Loucy (cell line): ENCODE results near the gene ZBTB16.

Experiments
- H2AFZ ChIP-seq: fragments of 200-600 bp; sonication (generic); 2 replicates; pipeline ENCODE4 v1.6.0; 2016; ENCODE audit warnings: antibody characterized with exemption, mild to moderate bottlenecking, low read length, moderate library complexity
- H3F3A ChIP-seq: fragments of 200-600 bp; 2 replicates; pipeline ENCODE4 v1.6.0; 2016; ENCODE audit warnings: antibody characterized with exemption, low read depth, mild to moderate bottlenecking
- H3K27me3 ChIP-seq: fragments of 200-600 bp; sonication (generic); 2 replicates; pipeline ENCODE4 v1.6.1; 2014; ENCODE audit warnings: low read length, mild to moderate bottlenecking; ENCODE audit not compliant: insufficient read depth, poor library complexity, severe bottlenecking
- H3K36me3 ChIP-seq: fragments of 200-600 bp; sonication (generic); 2 replicates; pipeline ENCODE4 v1.6.1; 2016; ENCODE audit warnings: low read length; ENCODE audit not compliant: insufficient read depth
- H3K4me1 ChIP-seq: fragments of 200-600 bp; sonication (generic); 2 replicates; pipeline ENCODE4 v1.5.1; 2014; ENCODE audit warnings: low read length, mild to moderate bottlenecking; ENCODE audit not compliant: insufficient read depth, poor library complexity, severe bottlenecking
- H3K4me2 ChIP-seq: fragments of 200-600 bp; sonication (generic); 2 replicates; pipeline ENCODE4 v1.6.0; 2014; ENCODE audit warnings: antibody characterized with exemption, low read length, low read depth, mild to moderate bottlenecking; ENCODE audit not compliant: poor library complexity, severe bottlenecking
- H3K4me3 ChIP-seq: fragments of 200-600 bp; sonication (generic); 2 replicates; pipeline ENCODE4 v1.5.1; 2014; ENCODE audit warnings: low read length, mild to moderate bottlenecking, mixed read lengths; ENCODE audit not compliant: poor library complexity, severe bottlenecking
- H3K79me2 ChIP-seq: fragments of 200-600 bp; sonication (generic); 2 replicates; pipeline ENCODE4 v1.6.1; 2014; ENCODE audit warnings: low read length; ENCODE audit not compliant: insufficient read depth
- H3K9ac ChIP-seq: fragments of 200-600 bp; sonication (generic); 2 replicates; pipeline ENCODE4 v1.6.0; 2014; ENCODE audit warnings: mild to moderate bottlenecking, low read depth, low read length, moderate library complexity; ENCODE audit not compliant: poor library complexity, severe bottlenecking
- H3K9me2 ChIP-seq: fragments of 200-600 bp; sonication (generic); replicated peaks from 2 replicates; pipeline ENCODE4 v1.6.1; 2016; ENCODE audit warnings: low read depth, low read length, mixed read lengths
- H3K9me3 ChIP-seq: fragments of 200-600 bp; sonication (generic); 2 replicates; pipeline ENCODE4 v1.6.1; 2014; ENCODE audit warnings: mild to moderate bottlenecking, antibody characterized with exemption, low read length, low read depth; ENCODE audit not compliant: insufficient read depth
- H4K20me1 ChIP-seq: fragments of 200-600 bp; sonication (generic); 2 replicates; pipeline ENCODE4 v1.6.0; 2014; ENCODE audit warnings: antibody characterized with exemption, low read length, mild to moderate bottlenecking; ENCODE audit not compliant: insufficient read depth, poor library complexity, severe bottlenecking
- EZH2phosphoT487 ChIP-seq: fragments of 200-600 bp; IDR thresholded peaks from 2 replicates; pipeline ENCODE4 v1.6.1; 2018; ENCODE audit warnings: antibody characterized with exemption, mild to moderate bottlenecking, moderate library complexity, borderline replicate concordance
- TF ChIP-seq, protein P1 (sequence below): fragments of 200-600 bp; sonication (generic); conservative IDR thresholded peaks from 2 replicates; pipeline ENCODE4 v1.5.1; 2014; ENCODE audit warnings: mild to moderate bottlenecking, antibody characterized with exemption, low read length

ZBTB16 gene

DNA sequence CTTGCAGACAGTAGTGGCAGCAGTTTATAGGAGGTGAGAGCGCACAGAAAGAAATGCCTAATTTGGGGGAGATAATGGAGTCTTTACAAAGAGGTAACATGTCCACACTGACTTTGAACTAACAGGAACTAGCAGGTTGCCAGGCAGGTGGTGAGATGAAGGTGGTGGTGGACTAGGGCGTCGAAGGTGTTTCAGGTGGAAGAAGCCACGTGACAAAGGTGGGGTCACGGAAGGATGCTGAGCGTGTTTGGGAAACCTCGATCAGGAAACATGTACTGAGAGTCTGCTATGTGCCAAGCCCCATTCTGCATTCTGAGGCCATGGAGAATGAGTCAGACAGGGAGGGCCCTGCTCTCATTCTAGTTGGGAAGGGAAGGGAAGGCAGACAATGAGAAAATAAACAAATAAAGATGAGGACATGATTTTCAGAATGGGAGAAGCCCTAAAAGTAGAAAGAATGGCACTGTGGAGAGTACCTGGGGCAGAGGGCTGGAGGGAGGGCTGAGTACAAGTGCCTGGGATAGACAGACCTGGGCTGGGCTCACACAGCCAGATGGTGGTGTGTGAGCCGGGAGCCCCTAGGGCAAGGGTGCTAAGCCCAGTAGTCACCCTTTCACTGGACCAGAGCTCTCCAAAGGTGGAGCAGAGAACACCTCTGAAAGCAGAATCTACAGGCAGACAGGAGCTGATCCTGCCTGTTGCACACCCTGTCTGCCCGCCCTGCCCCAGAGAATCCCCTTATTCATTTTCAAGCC is 220.5 kb downstream of the ZBTB16 start:
- no peaks in the 10 kb centered on the region for H3K36me3 ChIP-seq
- no peaks in the 10 kb centered on the region for H3F3A ChIP-seq
- H3K4me1 ChIP-seq = no peaks in the 10 kb centered on the region
- H4K20me1 ChIP-seq = no peaks in the 10 kb centered on the region
- no peaks in the 10 kb centered on the region for H3K9me2 ChIP-seq
- no peaks in the 10 kb centered on the region for H3K9me3 ChIP-seq
- TF ChIP-seq EZH2phosphoT487 = no peak
- TF ChIP-seq, protein P1, sequence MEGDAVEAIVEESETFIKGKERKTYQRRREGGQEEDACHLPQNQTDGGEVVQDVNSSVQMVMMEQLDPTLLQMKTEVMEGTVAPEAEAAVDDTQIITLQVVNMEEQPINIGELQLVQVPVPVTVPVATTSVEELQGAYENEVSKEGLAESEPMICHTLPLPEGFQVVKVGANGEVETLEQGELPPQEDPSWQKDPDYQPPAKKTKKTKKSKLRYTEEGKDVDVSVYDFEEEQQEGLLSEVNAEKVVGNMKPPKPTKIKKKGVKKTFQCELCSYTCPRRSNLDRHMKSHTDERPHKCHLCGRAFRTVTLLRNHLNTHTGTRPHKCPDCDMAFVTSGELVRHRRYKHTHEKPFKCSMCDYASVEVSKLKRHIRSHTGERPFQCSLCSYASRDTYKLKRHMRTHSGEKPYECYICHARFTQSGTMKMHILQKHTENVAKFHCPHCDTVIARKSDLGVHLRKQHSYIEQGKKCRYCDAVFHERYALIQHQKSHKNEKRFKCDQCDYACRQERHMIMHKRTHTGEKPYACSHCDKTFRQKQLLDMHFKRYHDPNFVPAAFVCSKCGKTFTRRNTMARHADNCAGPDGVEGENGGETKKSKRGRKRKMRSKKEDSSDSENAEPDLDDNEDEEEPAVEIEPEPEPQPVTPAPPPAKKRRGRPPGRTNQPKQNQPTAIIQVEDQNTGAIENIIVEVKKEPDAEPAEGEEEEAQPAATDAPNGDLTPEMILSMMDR = no peak
- no peaks in the 10 kb centered on the region for H3K79me2 ChIP-seq
- H3K9ac ChIP-seq = no peak overlapping the region
- no peak overlapping the region for H3K4me2 ChIP-seq
- no peaks in the 10 kb centered on the region for H3K27me3 ChIP-seq
- H2AFZ ChIP-seq = peak overlapping the region; percentile 43; the same call in 1 of the 2 replicates
- H3K4me3 ChIP-seq = no peak overlapping the region

GRCh38 chr11:114280696-114281095 is 221.2 kb downstream of the ZBTB16 start:
- no peaks in the 10 kb centered on the region for H4K20me1 ChIP-seq
- H3K4me2 ChIP-seq = no peak overlapping the region
- TF ChIP-seq, protein P1 = peak; percentile 73
- no peak for TF ChIP-seq EZH2phosphoT487
- peak overlapping the region; percentile 43; the same call in 1 of the 2 replicates for H2AFZ ChIP-seq
- H3F3A ChIP-seq = no peaks in the 10 kb centered on the region
- H3K9me3 ChIP-seq = no peaks in the 10 kb centered on the region
- H3K4me1 ChIP-seq = no peaks in the 10 kb centered on the region
- no peak overlapping the region for H3K9ac ChIP-seq
- no peaks in the 10 kb centered on the region for H3K36me3 ChIP-seq
- H3K79me2 ChIP-seq = no peaks in the 10 kb centered on the region
- H3K9me2 ChIP-seq = no peaks in the 10 kb centered on the region
- no peaks in the 10 kb centered on the region for H3K27me3 ChIP-seq
- no peak overlapping the region for H3K4me3 ChIP-seq

DNA sequence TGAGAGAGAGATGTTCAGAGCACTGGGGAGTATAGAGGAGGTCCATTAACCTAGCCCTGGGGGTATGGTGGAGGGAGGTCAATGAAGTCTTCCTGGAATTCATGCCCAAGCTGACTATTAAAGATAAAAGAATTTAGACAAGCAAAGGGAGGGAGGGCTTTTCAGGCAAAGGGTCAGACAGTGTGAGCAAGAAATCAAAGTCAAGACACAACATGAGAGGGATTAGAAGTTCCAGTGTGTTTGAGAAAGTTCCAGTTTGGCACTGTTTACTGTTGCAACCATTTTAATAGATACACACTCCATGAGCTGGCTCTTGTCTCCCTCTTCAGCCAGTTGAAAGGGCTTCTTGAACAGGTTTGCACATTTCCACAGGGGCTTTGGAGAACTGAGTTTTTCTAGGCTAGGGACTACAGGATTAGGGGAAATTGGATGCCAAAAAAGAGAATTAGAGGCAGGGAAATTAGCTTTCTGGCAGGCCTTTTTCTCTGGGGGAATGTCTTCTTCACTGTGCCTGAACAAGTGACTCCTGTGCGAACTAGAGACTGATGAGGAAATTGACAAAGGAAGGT is 222.0 kb downstream of the ZBTB16 start:
- no peaks in the 10 kb centered on the region for H4K20me1 ChIP-seq
- TF ChIP-seq, protein P1 = no peak
- no peak for TF ChIP-seq EZH2phosphoT487
- H3K36me3 ChIP-seq = no peaks in the 10 kb centered on the region
- H2AFZ ChIP-seq = no peak overlapping the region
- no peaks in the 10 kb centered on the region for H3K79me2 ChIP-seq
- H3K4me1 ChIP-seq = no peaks in the 10 kb centered on the region
- H3K4me3 ChIP-seq = no peak overlapping the region
- H3K4me2 ChIP-seq = no peak overlapping the region
- H3F3A ChIP-seq = no peaks in the 10 kb centered on the region
- H3K27me3 ChIP-seq = no peaks in the 10 kb centered on the region
- H3K9me2 ChIP-seq = no peaks in the 10 kb centered on the region
- no peaks in the 10 kb centered on the region for H3K9me3 ChIP-seq
- no peak overlapping the region for H3K9ac ChIP-seq
